ENCODE measurements around the gene COL2A1. TPM values are rescaled to one million over a fixed set of nuclear protein-coding genes. Genes with fewer than 3 reads are reported as not detected.

The COL2A1 gene
- total RNA-seq, 1 experiment from 2014 or later: 10.8 TPM

DNA sequence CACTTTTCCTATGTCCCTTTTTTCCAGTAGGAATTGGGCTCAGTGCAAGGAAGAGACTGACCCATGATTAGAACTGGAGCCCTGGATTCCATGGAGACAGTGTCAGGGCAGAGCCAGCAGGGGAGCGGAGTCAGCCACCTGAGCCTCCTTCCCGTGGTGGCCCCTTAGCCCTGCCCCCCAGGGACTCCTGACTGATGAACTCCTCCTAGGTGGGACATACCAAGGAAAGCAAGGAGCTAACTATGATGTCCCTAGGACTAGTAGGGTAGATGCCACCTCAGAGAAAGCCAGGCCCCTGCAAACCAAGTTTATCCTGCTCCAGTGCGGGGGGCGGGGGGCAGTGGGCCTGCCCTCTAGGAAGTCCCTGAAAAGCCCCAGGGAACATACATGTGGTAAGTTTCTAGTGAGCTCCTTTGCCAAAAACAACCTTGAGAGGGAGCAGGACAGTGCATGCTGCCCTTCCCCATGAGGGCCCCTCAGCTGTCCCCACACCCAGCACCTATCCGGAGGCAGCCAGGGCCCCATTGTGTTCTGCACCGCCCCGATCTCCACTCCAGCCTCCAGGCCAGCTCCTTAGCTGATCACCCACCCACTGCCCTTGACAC is 6.2 kb upstream of the COL2A1 start:
- H4K91ac ChIP-seq (ENCODE audit: insufficient read length, low read depth, low read length): no peak overlapping the region
- H2BK15ac ChIP-seq (ENCODE audit: low read depth, low read length): no peak overlapping the region
- H3K14ac ChIP-seq (ENCODE audit: insufficient read depth, low read length): no peak overlapping the region
- peaks cover 87% of the 10 kb centered on the region for H3K27me3 ChIP-seq (ENCODE audit: insufficient read depth, low read length)
- no peak overlapping the region for H2BK5ac ChIP-seq (ENCODE audit: insufficient read length, low read length)
- H2BK120ac ChIP-seq (ENCODE audit: low read depth, low read length, poor library complexity, severe bottlenecking): no peak overlapping the region
- H4K8ac ChIP-seq (replicated peaks; ENCODE audit: insufficient read length, low read depth, low read length): no peak overlapping the region
- Mint-ChIP-seq H3K27ac (no peak overlapping the region), H3K36me3 (ENCODE audit: insufficient read depth in 1 of 3, low read depth in 3 of 3) (no peaks in the 10 kb centered on the region), H3K27me3 (ENCODE audit: low read depth) (peaks cover 100% of the 10 kb centered on the region), H3K9me3 (peaks cover 0 to under 1% of the 10 kb centered on the region in 2 experiments; a peak in 3 of 5 replicates), H3K4me3 (no peak overlapping the region), H3K4me1 (peaks cover 3 to 7% of the 10 kb centered on the region in 2 experiments)
- H3K27ac ChIP-seq (ENCODE audit: insufficient read length, low read depth, low read length): no peak overlapping the region
- TF ChIP-seq, protein P1, sequence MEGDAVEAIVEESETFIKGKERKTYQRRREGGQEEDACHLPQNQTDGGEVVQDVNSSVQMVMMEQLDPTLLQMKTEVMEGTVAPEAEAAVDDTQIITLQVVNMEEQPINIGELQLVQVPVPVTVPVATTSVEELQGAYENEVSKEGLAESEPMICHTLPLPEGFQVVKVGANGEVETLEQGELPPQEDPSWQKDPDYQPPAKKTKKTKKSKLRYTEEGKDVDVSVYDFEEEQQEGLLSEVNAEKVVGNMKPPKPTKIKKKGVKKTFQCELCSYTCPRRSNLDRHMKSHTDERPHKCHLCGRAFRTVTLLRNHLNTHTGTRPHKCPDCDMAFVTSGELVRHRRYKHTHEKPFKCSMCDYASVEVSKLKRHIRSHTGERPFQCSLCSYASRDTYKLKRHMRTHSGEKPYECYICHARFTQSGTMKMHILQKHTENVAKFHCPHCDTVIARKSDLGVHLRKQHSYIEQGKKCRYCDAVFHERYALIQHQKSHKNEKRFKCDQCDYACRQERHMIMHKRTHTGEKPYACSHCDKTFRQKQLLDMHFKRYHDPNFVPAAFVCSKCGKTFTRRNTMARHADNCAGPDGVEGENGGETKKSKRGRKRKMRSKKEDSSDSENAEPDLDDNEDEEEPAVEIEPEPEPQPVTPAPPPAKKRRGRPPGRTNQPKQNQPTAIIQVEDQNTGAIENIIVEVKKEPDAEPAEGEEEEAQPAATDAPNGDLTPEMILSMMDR (conservative IDR thresholded peaks at IDR 0.05): no peak
- H3K9ac ChIP-seq (ENCODE audit: extremely low read depth, insufficient read length, low read length): no peak overlapping the region
- no peak overlapping the region for H2AFZ ChIP-seq (ENCODE audit: low read length)
- H2AK5ac ChIP-seq (ENCODE audit: insufficient read length, low read length): no peak overlapping the region
- H3K79me1 ChIP-seq (ENCODE audit: insufficient read depth, low read depth, low read length, poor library complexity, severe bottlenecking): no peaks in the 10 kb centered on the region
- no peak overlapping the region for H2BK20ac ChIP-seq (ENCODE audit: low read depth, low read length, poor library complexity, severe bottlenecking)
- H3K56ac ChIP-seq (ENCODE audit: insufficient read length, low read depth, low read length): no peak overlapping the region
- no peaks in the 10 kb centered on the region for H4K20me1 ChIP-seq (ENCODE audit: control insufficient read depth, insufficient read depth, insufficient read length)
- no peak overlapping the region for H3K4me2 ChIP-seq (ENCODE audit: insufficient read depth, insufficient read length, low read length)
- no peak overlapping the region for H3T11ph ChIP-seq (ENCODE audit: low read length)
- H3K18ac ChIP-seq (ENCODE audit: insufficient read length, low read depth, low read length): no peak overlapping the region
- H3K4ac ChIP-seq (ENCODE audit: low read depth, low read length): no peak overlapping the region
- DNase-seq: no peak
- no peak overlapping the region for H3K23ac ChIP-seq (ENCODE audit: insufficient read length, low read depth, low read length)
- H4K5ac ChIP-seq (ENCODE audit: insufficient read length, low read depth, low read length): no peak overlapping the region
- no peaks in the 10 kb centered on the region for H3K23me2 ChIP-seq (ENCODE audit: insufficient read length, low read depth, low read length, poor library complexity, severe bottlenecking)
- H2BK12ac ChIP-seq (ENCODE audit: insufficient read length, low read depth, low read length): no peak overlapping the region
- no peaks in the 10 kb centered on the region for H3K9me3 ChIP-seq (ENCODE audit: control insufficient read depth, low read depth, low read length)
- WGBS (ENCODE audit: extremely low coverage, insufficient read length, low lambda C conversion rate): no CpG with 5 or more reads among the region's 7 CpGs
- H3K4me1 ChIP-seq (ENCODE audit: insufficient read depth, low read length): no peaks in the 10 kb centered on the region
- no peaks in the 10 kb centered on the region for H3K79me2 ChIP-seq (ENCODE audit: insufficient read depth, low read length)

Data from H9 (cell line).